B cell (primary cell): ENCODE results near the gene ETV3L. TPM values are rescaled to one million over a fixed set of nuclear protein-coding genes. Genes with fewer than 3 reads are reported as not detected.

Experiments
- ATAC-seq: fragments of 200-7000 bp; cut with Tn5 transposase; one replicate; pipeline ENCODE4 v1.10.0; 2021; ENCODE audit warnings: low read depth, mild to moderate bottlenecking, moderate number of reproducible peaks, moderate library complexity
- CTCF ChIA-PET: fragments of 350-600 bp; sonication (Branson Sonifier 250); formaldehyde crosslinking; loops from one replicate; lab custom pipeline; 2021; ENCODE audit warnings: antibody characterized with exemption, inconsistent platforms; lab: Charles Lee
- POLR2A ChIA-PET: fragments of 350-600 bp; sonication (Branson Sonifier 250); formaldehyde crosslinking; loops from one replicate; lab custom pipeline; 2021; ENCODE audit warnings: antibody characterized with exemption; lab: Charles Lee
- DNase-seq: peaks from one replicate; pipeline ENCODE4 v3.0.0; 2013
- H2AFZ ChIP-seq: 2 replicates; pipeline ENCODE4 v1.6.1; 2012; ENCODE audit warnings: mild to moderate bottlenecking, low read depth, low read length; ENCODE audit not compliant: insufficient read depth, poor library complexity, severe bottlenecking
- H3K27ac ChIP-seq, 2 donors: 1 replicate in 1 of 2; 2 replicates in 1 of 2; pipeline ENCODE4 v1.5.1; 2012 to 2013; ENCODE audit warnings: low read length in 2 of 2, mild to moderate bottlenecking in 2 of 2, moderate library complexity in 1 of 2
- H3K27me3 ChIP-seq, 4 experiments: fragments of 200-600 bp in 1 of 4; sonication (generic) in 1 of 4; replicated peaks in 1 of 4; 1 replicate in 2 of 4; 2 replicates in 2 of 4; pipeline versions ENCODE4 v1.6.1 to v1.7.0; 2013 to 2016; ENCODE audit warnings: low read length in 3 of 4, mild to moderate bottlenecking in 2 of 4, mixed read lengths in 1 of 4, moderate library complexity in 1 of 4; ENCODE audit not compliant: insufficient read depth in 4 of 4, control insufficient read depth in 3 of 4; ENCODE audit errors: control extremely low read depth in 1 of 4
- H3K36me3 ChIP-seq, 2 experiments: replicated peaks in 1 of 2; 1 replicate in 1 of 2; 2 replicates in 1 of 2; pipeline versions ENCODE4 v1.6.1 to v1.7.1; 2013; ENCODE audit warnings: low read length in 1 of 2; ENCODE audit not compliant: insufficient read depth in 2 of 2, control insufficient read depth in 1 of 2; ENCODE audit errors: control extremely low read depth in 1 of 2, extremely low read depth in 1 of 2
- H3K4me1 ChIP-seq, 2 donors: fragments of 200-600 bp in 1 of 2; sonication (generic) in 1 of 2; 1 replicate in 1 of 2; 2 replicates in 1 of 2; pipeline versions ENCODE4 v1.5.1 to v1.6.1; 2013 to 2017; ENCODE audit warnings: low read length in 2 of 2; ENCODE audit not compliant: control insufficient read depth in 2 of 2, insufficient read depth in 2 of 2
- H3K4me2 ChIP-seq: replicated peaks from 2 replicates; pipeline ENCODE3; 2012; ENCODE audit warnings: mild to moderate bottlenecking, low read depth, low read length; ENCODE audit not compliant: poor library complexity, severe bottlenecking
- H3K4me3 ChIP-seq, 5 experiments: fragments of 200-600 bp in 1 of 5; sonication (generic) in 1 of 5; 1 replicate in 3 of 5; 2 replicates in 2 of 5; pipeline versions ENCODE4 v1.5.1 to v1.7.0; 2011 to 2016; ENCODE audit warnings: low read length in 4 of 5, mild to moderate bottlenecking in 4 of 5, low read depth in 2 of 5, control low read depth in 1 of 5, moderate library complexity in 1 of 5; ENCODE audit not compliant: insufficient read depth in 1 of 5; ENCODE audit errors: control extremely low read depth in 1 of 5, extremely low read depth in 1 of 5
- H3K79me2 ChIP-seq: fragments of 200-600 bp; sonication (generic); one replicate; pipeline ENCODE4 v1.6.0; 2016; ENCODE audit warnings: low read length; ENCODE audit not compliant: control insufficient read depth, insufficient read depth
- H3K9ac ChIP-seq: fragments of 200-600 bp; sonication (generic); 2 replicates; pipeline ENCODE4 v1.6.1; 2017; ENCODE audit warnings: mild to moderate bottlenecking, low read length, moderate library complexity
- H3K9me3 ChIP-seq, 3 donors: one replicate each; pipeline versions ENCODE4 v1.6.1 to v1.7.1; 2013; ENCODE audit warnings: low read length in 2 of 3; ENCODE audit not compliant: control insufficient read depth in 2 of 3, insufficient read depth in 1 of 3; ENCODE audit errors: control extremely low read depth in 1 of 3
- H4K20me1 ChIP-seq: 2 replicates; pipeline ENCODE4 v1.6.0; 2012; ENCODE audit warnings: mild to moderate bottlenecking, low read length; ENCODE audit not compliant: insufficient read depth, control insufficient read depth, poor library complexity, severe bottlenecking
- H3K27ac Mint-ChIP-seq: one replicate; pipeline ENCODE4 v1.8.0; 2021; ENCODE audit warnings: mixed read lengths
- H3K27me3 Mint-ChIP-seq: one replicate; pipeline ENCODE4 v1.8.0; 2021; ENCODE audit warnings: mixed read lengths
- H3K4me1 Mint-ChIP-seq: one replicate; pipeline ENCODE4 v1.8.0; 2021; ENCODE audit warnings: mixed read lengths
- H3K4me3 Mint-ChIP-seq: one replicate; pipeline ENCODE4 v1.8.0; 2021; ENCODE audit warnings: mixed read lengths
- H3K9me3 Mint-ChIP-seq: one replicate; pipeline ENCODE4 v1.8.0; 2022; ENCODE audit warnings: mixed read lengths; ENCODE audit not compliant: insufficient read depth
- CTCF ChIP-seq: fragments of 200-600 bp; IDR thresholded peaks from one replicate; pipeline ENCODE4 v1.8.0; 2022; ENCODE audit warnings: antibody characterized with exemption, mild to moderate bottlenecking
- EZH2 ChIP-seq: IDR thresholded peaks from 2 replicates; pipeline ENCODE4 v1.6.1; 2012; ENCODE audit warnings: borderline replicate concordance, low read depth, mild to moderate bottlenecking, moderate library complexity, low read length; ENCODE audit not compliant: insufficient read depth, poor library complexity, severe bottlenecking
- whole genome bisulfite sequencing: methylation state at CpG from one replicate; pipeline ENCODE4 v1.1.5; 2013; ENCODE audit warnings: missing lambda C conversion rate; ENCODE audit not compliant: insufficient coverage; 5-methylcytosine and 5-hydroxymethylcytosine counted together
- intact Hi-C: fragments of 100-400 bp; cut with micrococcal nuclease; formaldehyde crosslinking; loops from one replicate; pipeline ENCODE4 v1.10.0; 2022
- polyA plus RNA-seq: library from polyadenylated mRNA; depleted of rRNA; stranded (reverse); fragments of >200 nt; gene quantifications from 2 replicates; pipeline ENCODE4 v1.2.3, GENCODE V29; 2012
- total RNA-seq, 2 donors: library from RNA; stranded (reverse); fragments of 120-200 nt in 1 of 2; gene quantifications; 1 replicate in 1 of 2; 2 replicates in 1 of 2; pipeline versions ENCODE4 v1.2.3 to v1.2.4, GENCODE V29; 2013 to 2022

The ETV3L gene
- total and polyA plus RNA-seq, 2 donors (not counting 1 experiment from before 2014, with no cell fraction given) = not detected

- Histone ChIP-seq H3K79me2 (no peaks in the 10 kb centered on the region), H3K4me2 (no peak overlapping the region), H3K27me3 (no peaks in the 10 kb centered on the region), H2AFZ (no peak overlapping the region), H3K27ac (no peak overlapping the region), H3K4me3 (no peak overlapping the region), H3K4me1 (peaks cover 4 to 6% of the 10 kb centered on the region in 2 donors), H3K9ac (no peak overlapping the region), H4K20me1 (no peaks in the 10 kb centered on the region), H3K9me3 (no peaks in the 10 kb centered on the region), H3K36me3 (no peaks in the 10 kb centered on the region)
- ATAC-seq = no peak
- Mint-ChIP-seq H3K27me3 (peaks cover 15% of the 10 kb centered on the region), H3K9me3 (no peaks in the 10 kb centered on the region), H3K27ac (no peak overlapping the region), H3K4me3 (no peak overlapping the region), H3K4me1 (peaks cover 9% of the 10 kb centered on the region)
- WGBS = no CpG with 5 or more reads among the region's 1 CpG
- ChIA-PET POLR2A (no interaction called here), CTCF (interaction anchor here (0.7 to 2.7 kb wide), 4 partner anchors 8 to 73 kb away, joined by 3 to 16 read pairs (median 3); no protein-coding TSS in a partner anchor)
- TF ChIP-seq EZH2 = no peak
- intact Hi-C loops = no loop called here
- no peak for DNase-seq
These were observed 47.4 kb upstream of the ETV3L start for GRCh38 chr1:157147037-157147436.

GRCh38 chr1:157146244-157146643 is 46.6 kb upstream of the ETV3L start:
- Mint-ChIP-seq H3K4me3 (no peak overlapping the region), H3K4me1 (peaks cover 9% of the 10 kb centered on the region), H3K9me3 (no peaks in the 10 kb centered on the region), H3K27ac (no peak overlapping the region), H3K27me3 (peaks cover 15% of the 10 kb centered on the region)
- no peak overlapping the region for H2AFZ ChIP-seq
- no peak overlapping the region for H3K27ac ChIP-seq
- H3K4me1 ChIP-seq = peaks cover 4 to 6% of the 10 kb centered on the region in 2 donors
- no peak overlapping the region for H3K4me2 ChIP-seq
- ATAC-seq (no peak), DNase-seq (no peak)
- intact Hi-C loops = no loop called here
- no peak overlapping the region for H3K4me3 ChIP-seq
- TF ChIP-seq EZH2 = no peak
- TF ChIP-seq CTCF = no peak
- H3K9me3 ChIP-seq = no peaks in the 10 kb centered on the region
- no peaks in the 10 kb centered on the region for H3K36me3 ChIP-seq
- CTCF ChIA-PET = interaction anchor here (0.9 to 2.7 kb wide), 4 partner anchors 10 to 72 kb away, joined by 3 to 16 read pairs (median 5); no protein-coding TSS in a partner anchor
- no peak overlapping the region for H3K9ac ChIP-seq
- no peaks in the 10 kb centered on the region for H4K20me1 ChIP-seq
- POLR2A ChIA-PET = no interaction called here
- H3K27me3 ChIP-seq = no peaks in the 10 kb centered on the region
- 83% methylated on average over 1 of the region's 3 CpGs for WGBS
- H3K79me2 ChIP-seq = no peaks in the 10 kb centered on the region
